Heart right ventricle (tissue), 16 donors: ENCODE data around the gene RNF130. TPM values are rescaled to one million over a fixed set of nuclear protein-coding genes. Genes with fewer than 3 reads are reported as not detected.
A peak's percentile ranks its signal among the peaks of the same experiment; 100 is the strongest.

Experiments used
- ATAC-seq, 8 donors: fragments of 200-7000 bp; cut with Tn5 transposase; one replicate each; pipeline ENCODE4 v1.9.1; 2020; ENCODE audit warnings: mild to moderate bottlenecking in 8 of 8, moderate library complexity in 8 of 8, moderate number of reproducible peaks in 1 of 8
- DNase-seq, 2 donors: peaks; one replicate each; pipeline ENCODE4 v3.0.0-alpha.2; 2020
- H3K27ac ChIP-seq, 10 donors: fragments of 200-600 bp; sonication (generic) in 2 of 10; one replicate each; pipeline versions ENCODE4 v1.5.0 to v1.8.0; 2020 to 2022; ENCODE audit warnings: mild to moderate bottlenecking in 3 of 10
- H3K27me3 ChIP-seq, 7 donors: fragments of 200-600 bp; one replicate each; pipeline ENCODE4 v1.8.0; 2021 to 2022; ENCODE audit warnings: mild to moderate bottlenecking in 2 of 7
- H3K36me3 ChIP-seq, 9 donors: fragments of 200-600 bp; sonication (generic) in 1 of 9; one replicate each; pipeline versions ENCODE4 v1.5.0 to v1.8.0; 2020 to 2022; ENCODE audit warnings: mild to moderate bottlenecking in 2 of 9
- H3K4me1 ChIP-seq, 9 donors: fragments of 200-600 bp; sonication (generic) in 1 of 9; one replicate each; pipeline versions ENCODE4 v1.5.0 to v1.8.0; 2020 to 2022; ENCODE audit warnings: mild to moderate bottlenecking in 4 of 9
- H3K4me3 ChIP-seq, 10 donors: fragments of 200-600 bp; sonication (generic) in 2 of 10; one replicate each; pipeline versions ENCODE4 v1.5.0 to v1.8.0; 2020 to 2022; ENCODE audit warnings: mild to moderate bottlenecking in 7 of 10, moderate library complexity in 2 of 10
- H3K9me3 ChIP-seq, 11 donors: fragments of 200-600 bp in 10 of 11; sonication (generic) in 2 of 11; one replicate each; pipeline versions ENCODE4 v1.5.0 to v1.8.0; 2013 to 2022; ENCODE audit warnings: mild to moderate bottlenecking in 2 of 11, control low read depth in 1 of 11, moderate library complexity in 1 of 11
- WGBS, 2 donors: extraction: QIAGEN DNeasy Blood & Tissue Kit; methylation state at CpG; one replicate each; pipeline ENCODE4 v1.1.7; 2013; ENCODE audit warnings: inconsistent platforms in 1 of 2; 5-methylcytosine and 5-hydroxymethylcytosine counted together
- intact Hi-C, 10 donors: fragments of 100-400 bp; cut with DNase I; formaldehyde crosslinking; loops; one replicate each; pipeline versions ENCODE4 v1.11.1 to v1.14.2; 2022
- polyA plus RNA-seq, 2 donors: library from polyadenylated mRNA; stranded (reverse); fragments of 200-250 nt; gene quantifications; one replicate each; pipeline ENCODE4 v1.2.3, GENCODE V29; 2013
- total RNA-seq, 10 donors: library from RNA; stranded (reverse); fragmentation: NEBNext Ultra II Directional in 3 of 10; extraction: Animal tissue kit (Norgen Biotek cat#: 25700) in 3 of 10; gene quantifications; one replicate each; pipeline versions ENCODE4 v1.2.1 to v1.2.4, GENCODE V29; 2021 to 2023
- TF ChIP-seq, protein P1 (sequence below), 9 donors: fragments of 200-600 bp; sonication (generic) in 2 of 9; IDR thresholded peaks; one replicate each; pipeline versions ENCODE4 v1.5.0 to v1.8.0; 2021 to 2022; ENCODE audit warnings: antibody characterized with exemption in 9 of 9, mild to moderate bottlenecking in 5 of 9, moderate library complexity in 1 of 9
- donor health status: Arrhythmogenic right ventricular cardiomyopathy.
- donor health status: ischemic (EF 13 %, LVEDD 7.1; RV severe dilation, severe dysfunction).
- donor health status: healthy with polysubstance abuse.
- donor health status: DM: no; HTN: yes; CAD: no.
- donor health status: DM: no; HTN: no; CAD: no.
- donor health status: ischemic (EF 25% LVEDD 6.9; RV normal size, moderate dysfunction).
- donor health status: ischemic (EF 25% LVEDD 5.7; RV mildly dilated, moderate dysfunction).
- donor health status: healthy.
- donor health status: DM: yes; HTN: yes; CAD: no.
- donor health status: Ischemic cardiomyopathy.
- donor health status: ischemic (EF 35%, LVEDD 5.7; RV mildly dilated, moderate dysfunction).
- donor health status: nonischemic (EF 11% LVEDD 7.7; RV severe dilation, severe dysfunction).
- donor health status: DM: yes; HTN: yes; CAD: no.
- donor health status: PGD.
- donor health status: ischemic (EF 29% LVEDD 5.4; RV normal size, mild dysfunction).
- donor health status: nonischemic (EF 23%, LVEDD 6.1; RV moderate dilation, normal function).

The RNF130 gene
- total and polyA plus RNA-seq, 12 donors, result 21.9 to 55.8 (median 33.2) TPM

DNA sequence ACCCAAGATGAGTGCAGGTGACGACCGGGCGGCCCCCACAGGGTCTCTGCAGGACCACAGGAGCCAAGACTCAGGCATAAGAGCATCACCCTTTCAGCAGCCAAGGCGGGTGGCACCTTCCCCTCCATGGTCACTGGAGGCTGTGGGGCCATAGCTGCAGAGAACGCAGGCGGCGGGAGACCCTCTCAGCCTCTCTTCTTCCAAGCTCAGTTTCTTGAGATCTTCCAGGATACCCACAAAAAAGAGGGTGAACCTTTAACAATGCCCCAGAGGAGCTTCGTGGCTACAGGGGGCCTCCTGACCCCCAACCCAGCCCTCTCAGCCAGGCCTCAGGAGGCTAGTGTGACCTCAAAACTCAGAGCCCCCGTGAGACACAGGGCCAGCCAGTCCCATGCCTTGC is 158.1 kb downstream of the RNF130 start:
- no peak for ATAC-seq
- Histone ChIP-seq H3K4me3 (no peak overlapping the region), H3K9me3 (no peaks in the 10 kb centered on the region), H3K4me1 (peaks cover 0 to 29% (median 3%) of the 10 kb centered on the region in 9 donors), H3K36me3 (no peaks in the 10 kb centered on the region), H3K27ac (no peak overlapping the region), H3K27me3 (no peaks in the 10 kb centered on the region)
- intact Hi-C loops, result no loop called here
- DNase-seq, result no peak
- TF ChIP-seq, protein P1, sequence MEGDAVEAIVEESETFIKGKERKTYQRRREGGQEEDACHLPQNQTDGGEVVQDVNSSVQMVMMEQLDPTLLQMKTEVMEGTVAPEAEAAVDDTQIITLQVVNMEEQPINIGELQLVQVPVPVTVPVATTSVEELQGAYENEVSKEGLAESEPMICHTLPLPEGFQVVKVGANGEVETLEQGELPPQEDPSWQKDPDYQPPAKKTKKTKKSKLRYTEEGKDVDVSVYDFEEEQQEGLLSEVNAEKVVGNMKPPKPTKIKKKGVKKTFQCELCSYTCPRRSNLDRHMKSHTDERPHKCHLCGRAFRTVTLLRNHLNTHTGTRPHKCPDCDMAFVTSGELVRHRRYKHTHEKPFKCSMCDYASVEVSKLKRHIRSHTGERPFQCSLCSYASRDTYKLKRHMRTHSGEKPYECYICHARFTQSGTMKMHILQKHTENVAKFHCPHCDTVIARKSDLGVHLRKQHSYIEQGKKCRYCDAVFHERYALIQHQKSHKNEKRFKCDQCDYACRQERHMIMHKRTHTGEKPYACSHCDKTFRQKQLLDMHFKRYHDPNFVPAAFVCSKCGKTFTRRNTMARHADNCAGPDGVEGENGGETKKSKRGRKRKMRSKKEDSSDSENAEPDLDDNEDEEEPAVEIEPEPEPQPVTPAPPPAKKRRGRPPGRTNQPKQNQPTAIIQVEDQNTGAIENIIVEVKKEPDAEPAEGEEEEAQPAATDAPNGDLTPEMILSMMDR (IDR thresholded peaks at IDR 0.05), result no peak
- 92 to 93% methylated on average over 9 of the region's 9 CpGs for WGBS, 2 donors

GRCh38 chr5:179912951-179913350 is 158.6 kb downstream of the RNF130 start:
- no peaks in the 10 kb centered on the region for H3K27me3 ChIP-seq
- ATAC-seq (peak in 2 of 8 donors; percentile 39 to 44), DNase-seq (no peak)
- WGBS, 2 donors, result 89 to 94% methylated on average over 19 of the region's 19 CpGs
- no peak overlapping the region for H3K4me3 ChIP-seq
- H3K36me3 ChIP-seq, result no peaks in the 10 kb centered on the region
- TF ChIP-seq, protein P1 (IDR thresholded peaks at IDR 0.05), result no peak
- H3K9me3 ChIP-seq, result no peaks in the 10 kb centered on the region
- H3K27ac ChIP-seq, result no peak overlapping the region
- H3K4me1 ChIP-seq, result peaks cover 0 to 34% (median 8%) of the 10 kb centered on the region in 9 donors
- intact Hi-C loops, result no loop called here

DNA sequence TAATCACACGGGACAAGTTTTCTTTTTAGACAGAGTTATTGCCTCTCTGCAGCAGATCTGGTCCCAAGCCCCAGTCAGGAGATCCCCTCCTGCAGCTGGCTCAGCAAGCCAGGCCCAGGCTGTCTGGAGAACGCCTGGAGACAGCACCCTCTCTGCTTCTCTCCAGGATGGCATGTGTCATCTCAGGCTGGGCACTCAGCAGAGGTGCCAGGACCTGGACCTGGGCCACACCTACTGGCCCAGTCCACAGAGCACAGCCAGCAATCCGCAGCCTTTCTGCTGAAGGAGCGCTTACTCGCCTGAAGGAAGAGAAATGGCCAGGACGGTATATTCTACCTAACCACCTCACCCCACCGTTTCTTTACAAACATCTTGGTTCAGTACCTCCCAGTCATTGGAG is 159.2 kb downstream of the RNF130 start:
- TF ChIP-seq, protein P1 (IDR thresholded peaks at IDR 0.05), result no peak
- H3K9me3 ChIP-seq, result no peaks in the 10 kb centered on the region
- WGBS, 2 donors, result 82 to 84% methylated on average over 7 of the region's 7 CpGs
- H3K4me1 ChIP-seq, result peaks cover 0 to 31% (median 8%) of the 10 kb centered on the region in 9 donors
- H3K36me3 ChIP-seq, result no peaks in the 10 kb centered on the region
- intact Hi-C loops, result no loop called here
- H3K4me3 ChIP-seq, result no peak overlapping the region
- H3K27ac ChIP-seq, result no peak overlapping the region
- DNase-seq (no peak), ATAC-seq (no peak)
- H3K27me3 ChIP-seq, result no peaks in the 10 kb centered on the region

DNA sequence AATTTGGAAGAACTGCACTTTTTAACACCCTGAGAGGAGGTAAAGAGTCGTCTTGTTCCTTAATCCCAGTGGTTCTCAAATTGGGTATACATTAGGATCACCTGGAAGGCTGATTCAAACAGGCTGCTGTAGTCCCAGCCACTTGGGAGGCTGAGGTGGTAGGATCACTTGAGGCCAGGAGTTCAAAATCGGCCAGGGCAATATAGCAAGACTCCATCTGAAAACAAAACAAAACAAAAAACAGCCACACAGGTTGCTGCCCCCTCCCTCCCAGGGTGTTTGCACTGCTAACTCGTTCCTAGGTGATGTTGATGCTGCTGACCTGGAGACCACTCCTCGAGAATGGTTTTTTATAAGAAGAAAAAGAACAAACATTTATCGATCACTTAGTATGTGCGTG is 162.3 kb downstream of the RNF130 start:
- intact Hi-C loops, result loop anchor here in 6 of 10 donors (5.0 to 10.0 kb wide), 9 partner anchors 37 to 244 kb away; partner anchors contain the start of genes MRNIP (in 2 of the 6), RNF130 (in 2 of the 6), MGAT4B (in 1 of the 6) and SQSTM1 (in 1 of the 6)
- Histone ChIP-seq H3K4me3 (no peak overlapping the region), H3K9me3 (no peaks in the 10 kb centered on the region), H3K36me3 (peaks cover 0 to 14% (median 0%) of the 10 kb centered on the region in 9 donors), H3K27me3 (no peaks in the 10 kb centered on the region), H3K4me1 (peaks cover 7 to 39% (median 20%) of the 10 kb centered on the region in 9 donors), H3K27ac (no peak overlapping the region)
- no peak for ATAC-seq
- TF ChIP-seq, protein P1 (IDR thresholded peaks at IDR 0.05), result no peak
- DNase-seq, result no peak
- 90 to 93% methylated on average over 6 of the region's 6 CpGs for WGBS, 2 donors
